Heart left ventricle (tissue), 13 donors: ENCODE measurements around the gene RBL1.

ENCODE experiments used
- POLR2A ChIP-seq, 2 donors: fragments of 450-650 bp; IDR thresholded peaks; one replicate each; pipeline ENCODE4 v1.6.1; 2017; ENCODE audit warnings: antibody characterized with exemption in 2 of 2, mild to moderate bottlenecking in 2 of 2, moderate library complexity in 2 of 2
- TF ChIP-seq, protein P1 (sequence below), 12 donors: fragments of 200-600 bp; sonication (generic) in 4 of 12; IDR thresholded peaks; one replicate each; pipeline versions ENCODE4 v1.5.0 to v1.8.0; 2018 to 2022; ENCODE audit warnings: antibody characterized with exemption in 12 of 12, mild to moderate bottlenecking in 5 of 12
- donor health status: ischemic (EF 13 %, LVEDD 7.1; RV severe dilation, severe dysfunction).
- donor health status: DM: no; HTN: yes; CAD: no.
- donor health status: DM: no; HTN: no; CAD: no.
- donor health status: ischemic (EF 25% LVEDD 6.9; RV normal size, moderate dysfunction).
- donor health status: ischemic (EF 25% LVEDD 5.7; RV mildly dilated, moderate dysfunction).
- donor health status: ischemic (EF 35%, LVEDD 5.7; RV mildly dilated, moderate dysfunction).
- donor health status: nonischemic (EF 11% LVEDD 7.7; RV severe dilation, severe dysfunction).
- donor health status: DM: yes; HTN: yes; CAD: no.
- donor health status: PGD.
- donor health status: ischemic (EF 29% LVEDD 5.4; RV normal size, mild dysfunction).
- donor health status: nonischemic (EF 23%, LVEDD 6.1; RV moderate dilation, normal function).

DNA sequence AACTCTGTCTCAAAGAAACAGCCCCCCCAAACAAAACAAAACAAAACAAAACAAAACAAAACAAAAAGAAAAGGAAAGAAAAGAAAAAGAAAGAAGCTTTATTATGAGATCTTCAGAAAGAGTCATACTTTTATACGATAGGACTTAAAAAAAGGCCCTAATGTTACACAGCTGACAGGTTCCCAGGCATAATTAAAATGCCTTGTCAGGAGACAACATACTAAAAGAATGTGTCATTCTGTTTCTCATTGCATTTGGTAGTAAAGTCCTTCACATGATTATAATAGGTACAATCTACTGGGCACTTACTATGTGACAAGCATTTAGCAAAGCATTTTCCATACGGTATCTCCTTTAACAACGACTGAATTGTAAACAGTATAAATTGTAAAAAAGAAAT lies 46.9 kb upstream of the RBL1 start:
- TF ChIP-seq, protein P1, sequence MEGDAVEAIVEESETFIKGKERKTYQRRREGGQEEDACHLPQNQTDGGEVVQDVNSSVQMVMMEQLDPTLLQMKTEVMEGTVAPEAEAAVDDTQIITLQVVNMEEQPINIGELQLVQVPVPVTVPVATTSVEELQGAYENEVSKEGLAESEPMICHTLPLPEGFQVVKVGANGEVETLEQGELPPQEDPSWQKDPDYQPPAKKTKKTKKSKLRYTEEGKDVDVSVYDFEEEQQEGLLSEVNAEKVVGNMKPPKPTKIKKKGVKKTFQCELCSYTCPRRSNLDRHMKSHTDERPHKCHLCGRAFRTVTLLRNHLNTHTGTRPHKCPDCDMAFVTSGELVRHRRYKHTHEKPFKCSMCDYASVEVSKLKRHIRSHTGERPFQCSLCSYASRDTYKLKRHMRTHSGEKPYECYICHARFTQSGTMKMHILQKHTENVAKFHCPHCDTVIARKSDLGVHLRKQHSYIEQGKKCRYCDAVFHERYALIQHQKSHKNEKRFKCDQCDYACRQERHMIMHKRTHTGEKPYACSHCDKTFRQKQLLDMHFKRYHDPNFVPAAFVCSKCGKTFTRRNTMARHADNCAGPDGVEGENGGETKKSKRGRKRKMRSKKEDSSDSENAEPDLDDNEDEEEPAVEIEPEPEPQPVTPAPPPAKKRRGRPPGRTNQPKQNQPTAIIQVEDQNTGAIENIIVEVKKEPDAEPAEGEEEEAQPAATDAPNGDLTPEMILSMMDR (IDR thresholded peaks at IDR 0.05): no peak
- no peak for TF ChIP-seq POLR2A (IDR thresholded peaks at IDR 0.05)
